NCI-H1417 treated with DMSO at 0.1 percent for 48 hours (cell line): ENCODE measurements around the gene OLFML1.

ENCODE experiments used
- DNase-seq: peaks from one replicate; lab custom pipeline; 2025; lab: John Stamatoyannopoulos, UW

OLFML1 gene

GRCh38 chr11:7485186-7486097, at the start of gene OLFML1:
OLFML1 (plus strand) TSS chr11:7485506; CDS start chr11:7485876, 370 bp downstream.
- no peak for DNase-seq

GRCh38 chr11:7436146-7436545, 49.2 kb upstream of the OLFML1 start:
- no peak for DNase-seq

GRCh38 chr11:7436657-7437056, 48.6 kb upstream of the OLFML1 start:
- DNase-seq, result no peak

- DNase-seq, result no peak
Measured at GRCh38 chr11:7437696-7438095, 47.6 kb upstream of the OLFML1 start.

- DNase-seq, result no peak
Measured at GRCh38 chr11:7439746-7440320, 45.5 kb upstream of the OLFML1 start.

GRCh38 chr11:7442588-7443215, 42.6 kb upstream of the OLFML1 start:
- no peak for DNase-seq

- DNase-seq, result no peak
Measured at GRCh38 chr11:7444091-7444981, 41.0 kb upstream of the OLFML1 start.

GRCh38 chr11:7445564-7445963, 39.7 kb upstream of the OLFML1 start:
- DNase-seq, result no peak

GRCh38 chr11:7448201-7448600, 37.1 kb upstream of the OLFML1 start:
- DNase-seq, result no peak

GRCh38 chr11:7449211-7449840, 36.0 kb upstream of the OLFML1 start:
- no peak for DNase-seq

- DNase-seq, result no peak
Measured at GRCh38 chr11:7449841-7450214, 35.5 kb upstream of the OLFML1 start.

- DNase-seq, result no peak
Measured at GRCh38 chr11:7450836-7451235, 34.5 kb upstream of the OLFML1 start.

GRCh38 chr11:7451520-7451919, 33.8 kb upstream of the OLFML1 start:
- no peak for DNase-seq

- DNase-seq, result no peak
Measured at GRCh38 chr11:7451952-7452494, 33.3 kb upstream of the OLFML1 start.

- no peak for DNase-seq
Measured at GRCh38 chr11:7454854-7455253, 30.5 kb upstream of the OLFML1 start.

GRCh38 chr11:7457211-7457610, 28.1 kb upstream of the OLFML1 start:
- no peak for DNase-seq

GRCh38 chr11:7462706-7463105, 22.6 kb upstream of the OLFML1 start:
- DNase-seq, result no peak

- DNase-seq, result no peak
Measured at GRCh38 chr11:7467652-7468051, 17.7 kb upstream of the OLFML1 start.

GRCh38 chr11:7469351-7469865, 15.9 kb upstream of the OLFML1 start:
- no peak for DNase-seq

- no peak for DNase-seq
Measured at GRCh38 chr11:7471071-7471470, 14.2 kb upstream of the OLFML1 start.

- no peak for DNase-seq
Measured at GRCh38 chr11:7473717-7474116, 11.6 kb upstream of the OLFML1 start.
